GM12878 (cell line): Measurements from ENCODE around the gene ARID3B. TPM values are rescaled to one million over a fixed set of nuclear protein-coding genes. Genes with fewer than 3 reads are reported as not detected.

ENCODE experiments used
- ATAC-seq: fragments of 200-7000 bp; cut with Tn5 transposase; 3 replicates; pipeline ENCODE4 v1.9.1; 2020; ENCODE audit warnings: mild to moderate bottlenecking, moderate library complexity
- BruUV-seq: library from RNA; stranded (reverse); fragments of 400-500 nt; replicated peaks from 2 replicates; lab custom pipeline; 2021; lab: Mats Ljungman, UMichigan
- CTCF ChIA-PET: fragments of 300-600 bp; sonication (Branson Sonifier 250); formaldehyde crosslinking; extraction: SDS; loops from one replicate; lab custom pipeline; 2021; ENCODE audit warnings: inconsistent platforms; lab: Yijun Ruan, JAX
- POLR2A ChIA-PET: fragments of 350-600 bp; formaldehyde crosslinking; extraction: SDS; loops from one replicate; lab custom pipeline; 2021; ENCODE audit warnings: inconsistent platforms; lab: Charles Lee
- RAD21 ChIA-PET: fragments of 300-600 bp; sonication (Branson Sonifier 250); formaldehyde crosslinking; loops from one replicate; lab custom pipeline; 2023; ENCODE audit warnings: antibody characterized with exemption; ENCODE audit not compliant: unreplicated experiment; lab: Charles Lee
- SMC1A ChIA-PET: fragments of 300-600 bp; sonication (Branson Sonifier 250); formaldehyde crosslinking; loops from one replicate; lab custom pipeline; 2023; ENCODE audit not compliant: unreplicated experiment, uncharacterized antibody; lab: Charles Lee
- DNase-seq: peaks from one replicate; pipeline ENCODE4 v3.0.0-alpha.2; 2011; ENCODE audit warnings: low read depth, low spot score
- FAIRE-seq: peaks from 3 replicates; lab custom pipeline; 2011; peaks lifted over from hg19 to GRCh38; lab: Jason Lieb, UNC
- H2AFZ ChIP-seq: 2 replicates; pipeline ENCODE4 v1.6.0; 2011; ENCODE audit warnings: low read depth, low read length, control low read depth; ENCODE audit not compliant: control insufficient read depth
- H3K27ac ChIP-seq: 2 replicates; pipeline ENCODE4 v1.5.1; 2011; ENCODE audit warnings: control low read depth; ENCODE audit not compliant: control insufficient read depth, insufficient read depth
- H3K27me3 ChIP-seq, 2 experiments: replicated peaks in 1 of 2; 2 replicates each; pipeline versions ENCODE4 v1.6.0 to v1.6.1; 2011; ENCODE audit warnings: low read length in 1 of 2; ENCODE audit not compliant: control insufficient read depth in 2 of 2, insufficient read depth in 2 of 2
- H3K36me3 ChIP-seq, 2 experiments: 2 replicates each; pipeline ENCODE4 v1.5.1; 2011; ENCODE audit warnings: low read length in 1 of 2; ENCODE audit not compliant: control insufficient read depth in 2 of 2, insufficient read depth in 2 of 2
- H3K4me1 ChIP-seq: 2 replicates; pipeline ENCODE4 v1.6.1; 2011; ENCODE audit warnings: mild to moderate bottlenecking, low read length, moderate library complexity, mixed read lengths; ENCODE audit not compliant: control insufficient read depth, insufficient read depth
- H3K4me2 ChIP-seq: 2 replicates; pipeline ENCODE4 v1.6.0; 2011; ENCODE audit warnings: control low read depth; ENCODE audit not compliant: control insufficient read depth, insufficient read depth
- H3K4me3 ChIP-seq: fragments of 200-600 bp; sonication (generic); 2 replicates; pipeline ENCODE4 v1.5.1; 2016
- H3K79me2 ChIP-seq: 2 replicates; pipeline ENCODE4 v1.6.0; 2011; ENCODE audit warnings: low read length; ENCODE audit not compliant: control insufficient read depth, insufficient read depth
- H3K9ac ChIP-seq: 2 replicates; pipeline ENCODE4 v1.8.0; 2011; ENCODE audit warnings: low read length, control low read depth, mixed read lengths; ENCODE audit not compliant: control insufficient read depth, insufficient read depth
- H3K9me3 ChIP-seq: replicated peaks from 3 replicates; pipeline ENCODE4 v1.5.1; 2011; ENCODE audit warnings: mild to moderate bottlenecking, low read length; ENCODE audit not compliant: control insufficient read depth, insufficient read depth
- H4K20me1 ChIP-seq: 2 replicates; pipeline ENCODE4 v1.6.0; 2011; ENCODE audit not compliant: control insufficient read depth, insufficient read depth
- EP300 ChIP-seq, 2 experiments: fragments of 150-350 bp in 1 of 2; IDR thresholded peaks; 2 replicates each; pipeline ENCODE4 v1.6.1; 2011 to 2012; ENCODE audit warnings: low read depth in 2 of 2, low read length in 2 of 2, borderline replicate concordance in 1 of 2, improper control_type of control experiment in 1 of 2, inconsistent platforms in 1 of 2; ENCODE audit not compliant: control insufficient read depth in 1 of 2
- FOXM1 ChIP-seq: IDR thresholded peaks from 2 replicates; pipeline ENCODE4 v1.6.1; 2012; ENCODE audit warnings: low read depth, mild to moderate bottlenecking, inconsistent platforms, low read length, moderate library complexity
- HDAC6 ChIP-seq: fragments of 200-600 bp; sonication (generic); IDR thresholded peaks from one replicate; pipeline ENCODE4 v1.8.0; 2017; ENCODE audit warnings: antibody characterized with exemption; ENCODE audit not compliant: unreplicated experiment
- MEF2A ChIP-seq: IDR thresholded peaks from 2 replicates; pipeline ENCODE4 v1.6.1; 2011; ENCODE audit warnings: low read depth, mild to moderate bottlenecking, low read length, moderate library complexity; ENCODE audit not compliant: insufficient read depth
- MYB ChIP-seq: fragments of 150-350 bp; IDR thresholded peaks from 2 replicates; pipeline ENCODE4 v1.6.1; 2014; ENCODE audit warnings: mild to moderate bottlenecking, low read depth, low read length, borderline replicate concordance
- NRF1 ChIP-seq: conservative IDR thresholded peaks from 2 replicates; pipeline ENCODE4 v1.6.1; 2011; ENCODE audit warnings: mild to moderate bottlenecking, low read depth, low read length, improper control_type of control experiment
- POLR2A ChIP-seq: IDR thresholded peaks from 2 replicates; pipeline ENCODE4 v1.6.1; 2011; ENCODE audit warnings: low read depth, mild to moderate bottlenecking, low read length
- RAD51 ChIP-seq: fragments of 450-650 bp; IDR thresholded peaks from 2 replicates; pipeline ENCODE4 v1.6.1; 2016; ENCODE audit warnings: moderate library complexity, mild to moderate bottlenecking, inconsistent platforms
- RB1 ChIP-seq: fragments of 450-650 bp; formaldehyde crosslinking; IDR thresholded peaks from 2 replicates; pipeline ENCODE4 v1.6.1; 2017; ENCODE audit warnings: mild to moderate bottlenecking, borderline replicate concordance
- SMC3 ChIP-seq: IDR thresholded peaks from 2 replicates; pipeline ENCODE4 v1.6.1; 2011; ENCODE audit warnings: low read length, improper control_type of control experiment, borderline replicate concordance
- STAT1 ChIP-seq: fragments of 450-650 bp; conservative IDR thresholded peaks from 2 replicates; pipeline ENCODE4 v1.6.1; 2014; ENCODE audit warnings: antibody characterized with exemption, mild to moderate bottlenecking
- TBL1XR1 ChIP-seq: IDR thresholded peaks from 2 replicates; pipeline ENCODE4 v1.6.1; 2012; ENCODE audit warnings: low read depth, low read length, improper control_type of control experiment
- WGBS: methylation state at CpG from one replicate; pipeline ENCODE4 v1.1.6; 2016; ENCODE audit warnings: low lambda C conversion rate; ENCODE audit not compliant: insufficient replicate concordance, insufficient coverage; ENCODE audit errors: missing lambda C conversion rate; 5-methylcytosine and 5-hydroxymethylcytosine counted together
- in situ Hi-C: fragments of 300-500 bp; cut with MboI; formaldehyde crosslinking; loops from 9 replicates; pipeline ENCODE4 v1.14.3; 2018; ENCODE audit warnings: mixed read lengths
- intact Hi-C: fragments of 100-400 bp; cut with micrococcal nuclease; formaldehyde crosslinking; loops from one replicate; pipeline ENCODE4 v1.14.2; 2022; ENCODE audit not compliant: unreplicated experiment
- polyA plus RNA-seq, 11 experiments: library from polyadenylated mRNA; depleted of rRNA in 4 of 11; unstranded in 6 of 11; stranded (reverse) in 5 of 11; fragments of >200 nt; fragmentation: Nextera tagmentation in 4 of 11; fragmentation: Illumina TruSeq in 1 of 11; extraction: Ambion mirVana in 4 of 11; extraction: Trizol in 1 of 11; gene quantifications; 1 replicate in 1 of 11; 2 replicates in 10 of 11; pipeline versions ENCODE4 v1.2.1 to v1.2.3, GENCODE V29; 2011 to 2016; ENCODE audit warnings: inconsistent platforms in 2 of 11, missing spikeins in 2 of 11, low read depth in 1 of 11
- total RNA-seq, 4 experiments: library from RNA; depleted of rRNA in 3 of 4; stranded (reverse); fragments of >200 nt in 3 of 4; fragmentation: Illumina TruSeq in 1 of 4; extraction: Trizol in 1 of 4; gene quantifications; 2 replicates each; pipeline versions ENCODE4 v1.2.1 to v1.2.3, GENCODE V29; 2013 to 2021
- TF ChIP-seq, protein P1 (sequence below): fragments of 450-650 bp; IDR thresholded peaks from 2 replicates; pipeline ENCODE4 v1.6.1; 2017; ENCODE audit warnings: borderline replicate concordance
- TF ChIP-seq, protein P2 (sequence below): fragments of 450-650 bp; IDR thresholded peaks from 2 replicates; pipeline ENCODE4 v1.6.1; 2018; ENCODE audit warnings: borderline replicate concordance, mild to moderate bottlenecking; ENCODE audit not compliant: partially characterized antibody
- TF ChIP-seq, protein P3 (sequence below): fragments of 450-650 bp; IDR thresholded peaks from 2 replicates; pipeline ENCODE4 v1.6.1; 2016; ENCODE audit warnings: mild to moderate bottlenecking

ARID3B gene
- total and polyA plus RNA-seq, 10 of the 15 experiments (the other 5 are each of a cell fraction or from before 2014, with no cell fraction given) = 1.1 to 33.4 (median 24.0) TPM

DNA sequence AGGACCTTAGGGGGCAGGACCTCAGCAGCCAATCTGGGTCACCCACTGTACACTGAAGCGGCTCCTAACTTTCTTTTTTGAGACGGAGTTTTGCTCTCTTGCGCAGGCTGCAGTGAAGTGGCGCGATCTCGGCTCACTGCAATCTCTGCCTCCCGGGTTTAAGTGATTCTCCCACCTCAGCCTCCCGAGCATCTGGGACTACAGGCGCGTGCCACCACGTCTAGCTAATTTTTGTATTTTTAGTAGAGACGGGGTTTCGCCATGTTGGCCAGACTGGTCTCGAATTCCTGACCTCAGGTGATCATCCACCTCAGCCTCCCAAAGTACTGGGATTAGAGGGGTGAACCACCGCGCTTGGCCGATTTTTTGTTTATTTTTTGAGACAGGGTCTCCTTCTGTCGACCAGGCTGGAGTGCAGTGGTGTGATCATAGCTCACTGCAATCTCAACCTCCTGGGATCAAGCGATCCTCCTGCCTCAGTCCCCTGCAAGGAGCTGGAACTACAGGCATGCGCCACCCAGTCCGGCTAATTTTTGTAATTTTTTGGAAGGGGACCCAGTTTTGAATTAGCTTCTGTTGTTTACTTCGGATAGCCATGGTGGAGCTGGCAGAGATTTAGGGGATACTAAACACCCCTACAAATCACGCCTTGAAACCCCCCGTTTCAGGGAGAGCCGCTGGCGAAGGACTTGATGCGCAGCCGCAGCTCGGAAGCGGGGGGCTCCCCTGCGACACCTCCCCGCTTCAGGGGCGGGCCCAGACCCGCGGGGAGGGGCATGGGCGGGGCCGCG, 73.1 kb downstream of the ARID3B start:
- Histone ChIP-seq H3K79me2 (peaks cover 44% of the 10 kb centered on the region), H2AFZ (peak overlapping the region; percentile 85), H3K9me3 (no peaks in the 10 kb centered on the region), H3K9ac (peak overlapping the region; percentile 99), H3K4me3 (peak overlapping the region; percentile 89), H3K4me2 (peak overlapping the region; percentile 90), H3K4me1 (peaks cover 13% of the 10 kb centered on the region; the same call in 1 of the 2 replicates), H3K27ac (peak overlapping the region; percentile 97), H4K20me1 (peaks cover 17% of the 10 kb centered on the region), H3K27me3 (no peaks in the 10 kb centered on the region; a peak in 1 of 4 replicates), H3K36me3 (peaks cover 2 to 6% of the 10 kb centered on the region in 2 experiments; a peak in 2 of 4 replicates)
- CTCF ChIA-PET = interaction anchor here (0.8 to 18.5 kb wide), 10 partner anchors 8 to 288 kb away, joined by 3 to 206 read pairs (median 4); partner anchors contain the start of gene UBL7
- no peak for FAIRE-seq
- in situ Hi-C loops = no loop called here
- 39% methylated on average over 34 of the region's 38 CpGs for WGBS
- no peak for DNase-seq
- intact Hi-C loops = no loop called here
- POLR2A ChIA-PET = interaction anchor here (0.6 to 4.8 kb wide), 13 partner anchors 16 to 409 kb away, joined by 3 to 30 read pairs (median 3); partner anchors contain the start of genes ARID3B, PPCDC and UBL7
- ATAC-seq = no peak
- SMC1A ChIA-PET = interaction anchor here (0.8 to 2.2 kb wide), 8 partner anchors 16 to 238 kb away, joined by 3 to 10 read pairs (median 4); no protein-coding TSS in a partner anchor
- RAD21 ChIA-PET = interaction anchor here (0.7 to 3.6 kb wide), 7 partner anchors 16 to 240 kb away, joined by 4 to 13 read pairs (median 7); partner anchors contain the start of gene ARID3B
- no peak for TF ChIP-seq SMC3
- TF ChIP-seq RAD51 = no peak
- TF ChIP-seq, protein P1, sequence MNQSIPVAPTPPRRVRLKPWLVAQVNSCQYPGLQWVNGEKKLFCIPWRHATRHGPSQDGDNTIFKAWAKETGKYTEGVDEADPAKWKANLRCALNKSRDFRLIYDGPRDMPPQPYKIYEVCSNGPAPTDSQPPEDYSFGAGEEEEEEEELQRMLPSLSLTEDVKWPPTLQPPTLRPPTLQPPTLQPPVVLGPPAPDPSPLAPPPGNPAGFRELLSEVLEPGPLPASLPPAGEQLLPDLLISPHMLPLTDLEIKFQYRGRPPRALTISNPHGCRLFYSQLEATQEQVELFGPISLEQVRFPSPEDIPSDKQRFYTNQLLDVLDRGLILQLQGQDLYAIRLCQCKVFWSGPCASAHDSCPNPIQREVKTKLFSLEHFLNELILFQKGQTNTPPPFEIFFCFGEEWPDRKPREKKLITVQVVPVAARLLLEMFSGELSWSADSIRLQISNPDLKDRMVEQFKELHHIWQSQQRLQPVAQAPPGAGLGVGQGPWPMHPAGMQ = no peak
- TF ChIP-seq HDAC6 = no peak
- TF ChIP-seq MYB = no peak
- no peak for TF ChIP-seq FOXM1
- peak; percentile 65 for TF ChIP-seq NRF1
- TF ChIP-seq RB1 = no peak
- no peak for TF ChIP-seq TBL1XR1
- TF ChIP-seq, protein P2, sequence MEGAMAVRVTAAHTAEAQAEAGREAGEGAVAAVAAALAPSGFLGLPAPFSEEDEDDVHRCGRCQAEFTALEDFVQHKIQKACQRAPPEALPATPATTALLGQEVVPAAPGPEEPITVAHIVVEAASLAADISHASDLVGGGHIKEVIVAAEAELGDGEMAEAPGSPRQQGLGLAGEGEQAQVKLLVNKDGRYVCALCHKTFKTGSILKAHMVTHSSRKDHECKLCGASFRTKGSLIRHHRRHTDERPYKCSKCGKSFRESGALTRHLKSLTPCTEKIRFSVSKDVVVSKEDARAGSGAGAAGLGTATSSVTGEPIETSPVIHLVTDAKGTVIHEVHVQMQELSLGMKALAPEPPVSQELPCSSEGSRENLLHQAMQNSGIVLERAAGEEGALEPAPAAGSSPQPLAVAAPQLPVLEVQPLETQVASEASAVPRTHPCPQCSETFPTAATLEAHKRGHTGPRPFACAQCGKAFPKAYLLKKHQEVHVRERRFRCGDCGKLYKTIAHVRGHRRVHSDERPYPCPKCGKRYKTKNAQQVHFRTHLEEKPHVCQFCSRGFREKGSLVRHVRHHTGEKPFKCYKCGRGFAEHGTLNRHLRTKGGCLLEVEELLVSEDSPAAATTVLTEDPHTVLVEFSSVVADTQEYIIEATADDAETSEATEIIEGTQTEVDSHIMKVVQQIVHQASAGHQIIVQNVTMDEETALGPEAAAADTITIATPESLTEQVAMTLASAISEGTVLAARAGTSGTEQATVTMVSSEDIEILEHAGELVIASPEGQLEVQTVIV = no peak
- no peak for TF ChIP-seq STAT1
- TF ChIP-seq MEF2A = no peak
- no peak for TF ChIP-seq POLR2A
- TF ChIP-seq EP300 (IDR thresholded peaks at IDR 0.05; ENCODE audit: borderline replicate concordance in 1 of 2, control insufficient read depth in 1 of 2, low read depth in 2 of 2, low read length in 2 of 2) = no peak
- TF ChIP-seq, protein P3, sequence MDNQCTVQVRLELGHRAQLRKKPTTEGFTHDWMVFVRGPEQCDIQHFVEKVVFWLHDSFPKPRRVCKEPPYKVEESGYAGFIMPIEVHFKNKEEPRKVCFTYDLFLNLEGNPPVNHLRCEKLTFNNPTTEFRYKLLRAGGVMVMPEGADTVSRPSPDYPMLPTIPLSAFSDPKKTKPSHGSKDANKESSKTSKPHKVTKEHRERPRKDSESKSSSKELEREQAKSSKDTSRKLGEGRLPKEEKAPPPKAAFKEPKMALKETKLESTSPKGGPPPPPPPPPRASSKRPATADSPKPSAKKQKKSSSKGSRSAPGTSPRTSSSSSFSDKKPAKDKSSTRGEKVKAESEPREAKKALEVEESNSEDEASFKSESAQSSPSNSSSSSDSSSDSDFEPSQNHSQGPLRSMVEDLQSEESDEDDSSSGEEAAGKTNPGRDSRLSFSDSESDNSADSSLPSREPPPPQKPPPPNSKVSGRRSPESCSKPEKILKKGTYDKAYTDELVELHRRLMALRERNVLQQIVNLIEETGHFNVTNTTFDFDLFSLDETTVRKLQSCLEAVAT = peak; percentile 86
- BruUV-seq = no TSS peak
